Measurements from ENCODE around the gene NAT8L. TPM values are rescaled to one million over a fixed set of nuclear protein-coding genes. Genes with fewer than 3 reads are reported as not detected.

NAT8L gene
- total and polyA plus RNA-seq, 2 of the 13 experiments (the other 11 are each of a cell fraction or from before 2014, with no cell fraction given), result 2.2 to 3.3 TPM

- TF ChIP-seq PAXIP1 (CRISPR knock-in tag; conservative IDR thresholded peaks at IDR 0.05), result peak; percentile 49; the same call in 1 of the 2 replicates
- no peak for TF ChIP-seq NFE2 (CRISPR knock-in tag; IDR thresholded peaks at IDR 0.05)
- no peak for TF ChIP-seq SSRP1 (CRISPR knock-in tag; IDR thresholded peaks at IDR 0.05)
- 0 out of 2 replicates have a peak, but pooled peaks have one; percentile 11 for TF ChIP-seq ZSCAN21 (CRISPR knock-in tag; IDR thresholded peaks at IDR 0.05; ENCODE audit: borderline replicate concordance)
- peak; percentile 35; the same call in 1 of the 2 replicates for TF ChIP-seq MYC (CRISPR knock-in tag; IDR thresholded peaks at IDR 0.05; ENCODE audit: borderline replicate concordance)
- 0 out of 2 replicates have a peak, but pooled peaks have one; percentile 9 for TF ChIP-seq TAF1 (CRISPR knock-in tag; IDR thresholded peaks at IDR 0.05)
- TF ChIP-seq, protein P1, sequence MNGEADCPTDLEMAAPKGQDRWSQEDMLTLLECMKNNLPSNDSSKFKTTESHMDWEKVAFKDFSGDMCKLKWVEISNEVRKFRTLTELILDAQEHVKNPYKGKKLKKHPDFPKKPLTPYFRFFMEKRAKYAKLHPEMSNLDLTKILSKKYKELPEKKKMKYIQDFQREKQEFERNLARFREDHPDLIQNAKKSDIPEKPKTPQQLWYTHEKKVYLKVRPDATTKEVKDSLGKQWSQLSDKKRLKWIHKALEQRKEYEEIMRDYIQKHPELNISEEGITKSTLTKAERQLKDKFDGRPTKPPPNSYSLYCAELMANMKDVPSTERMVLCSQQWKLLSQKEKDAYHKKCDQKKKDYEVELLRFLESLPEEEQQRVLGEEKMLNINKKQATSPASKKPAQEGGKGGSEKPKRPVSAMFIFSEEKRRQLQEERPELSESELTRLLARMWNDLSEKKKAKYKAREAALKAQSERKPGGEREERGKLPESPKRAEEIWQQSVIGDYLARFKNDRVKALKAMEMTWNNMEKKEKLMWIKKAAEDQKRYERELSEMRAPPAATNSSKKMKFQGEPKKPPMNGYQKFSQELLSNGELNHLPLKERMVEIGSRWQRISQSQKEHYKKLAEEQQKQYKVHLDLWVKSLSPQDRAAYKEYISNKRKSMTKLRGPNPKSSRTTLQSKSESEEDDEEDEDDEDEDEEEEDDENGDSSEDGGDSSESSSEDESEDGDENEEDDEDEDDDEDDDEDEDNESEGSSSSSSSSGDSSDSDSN (CRISPR knock-in tag; IDR thresholded peaks at IDR 0.05), result peak; percentile 81
- peak; percentile 34; the same call in 1 of the 2 replicates for TF ChIP-seq ZNF414 (CRISPR knock-in tag; IDR thresholded peaks at IDR 0.05)
- TF ChIP-seq ZNF292 (CRISPR knock-in tag; IDR thresholded peaks at IDR 0.05; ENCODE audit: borderline replicate concordance, low read depth), result 0 out of 2 replicates have a peak, but pooled peaks have one; percentile 15
- TF ChIP-seq, protein P2, sequence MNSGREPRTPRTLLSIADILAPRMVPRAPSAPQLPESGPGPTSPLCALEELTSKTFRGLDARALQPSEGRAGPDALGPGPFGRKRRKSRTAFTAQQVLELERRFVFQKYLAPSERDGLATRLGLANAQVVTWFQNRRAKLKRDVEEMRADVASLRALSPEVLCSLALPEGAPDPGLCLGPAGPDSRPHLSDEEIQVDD (CRISPR knock-in tag; IDR thresholded peaks at IDR 0.05; ENCODE audit: borderline replicate concordance), result 0 out of 2 replicates have a peak, but pooled peaks have one; percentile 24
- peak; percentile 30; the same call in 1 of the 2 replicates for TF ChIP-seq ZNF280B (CRISPR knock-in tag; IDR thresholded peaks at IDR 0.05; ENCODE audit: borderline replicate concordance)
- TF ChIP-seq BORCS8-MEF2B (CRISPR knock-in tag; IDR thresholded peaks at IDR 0.05), result 0 out of 2 replicates have a peak, but pooled peaks have one; percentile 21
- 0 out of 2 replicates have a peak, but pooled peaks have one; percentile 22 for TF ChIP-seq HNF1B (CRISPR knock-in tag; IDR thresholded peaks at IDR 0.05)
- TF ChIP-seq HOXA3 (CRISPR knock-in tag; IDR thresholded peaks at IDR 0.05), result peak; percentile 18; the same call in 1 of the 2 replicates
- TF ChIP-seq NCOA1 (CRISPR knock-in tag; IDR thresholded peaks at IDR 0.05), result 0 out of 2 replicates have a peak, but pooled peaks have one; percentile 48
Observed at GRCh38 chr4:2061186-2062131, 2.3 kb downstream of the NAT8L start (continued).
